Upper lobe of right lung (tissue), 1 donor: Measurements from ENCODE around the gene LGR6. TPM values are rescaled to one million over a fixed set of nuclear protein-coding genes. Genes with fewer than 3 reads are reported as not detected.

Source experiments
- ATAC-seq: fragments of 200-7000 bp; cut with Tn5 transposase; one replicate; pipeline ENCODE4 v1.9.1; 2020; ENCODE audit warnings: mild to moderate bottlenecking, moderate library complexity
- DNase-seq: peaks from one replicate; pipeline ENCODE4 v3.0.0-alpha.2; 2020
- H3K27ac ChIP-seq: fragments of 200-600 bp; one replicate; pipeline ENCODE4 v1.8.0; 2022
- H3K27me3 ChIP-seq: fragments of 200-600 bp; one replicate; pipeline ENCODE4 v1.8.0; 2022; ENCODE audit warnings: mild to moderate bottlenecking
- H3K36me3 ChIP-seq: fragments of 200-600 bp; one replicate; pipeline ENCODE4 v1.8.0; 2022
- H3K4me1 ChIP-seq: fragments of 200-600 bp; one replicate; pipeline ENCODE4 v1.8.0; 2022
- H3K4me3 ChIP-seq: fragments of 200-600 bp; one replicate; pipeline ENCODE4 v1.8.0; 2022; ENCODE audit warnings: mild to moderate bottlenecking
- H3K9me3 ChIP-seq: fragments of 200-600 bp; one replicate; pipeline ENCODE4 v1.8.0; 2022
- CTCF ChIP-seq: fragments of 200-600 bp; IDR thresholded peaks from one replicate; pipeline ENCODE4 v1.8.0; 2022; ENCODE audit warnings: antibody characterized with exemption
- intact Hi-C: fragments of 100-400 bp; cut with DNase I; formaldehyde crosslinking; loops from one replicate; pipeline ENCODE4 v1.11.0; 2022
- total RNA-seq: library from RNA; stranded (reverse); fragmentation: NEBNext Ultra II Directional; extraction: Animal tissue kit (Norgen Biotek cat#: 25700); gene quantifications from one replicate; pipeline ENCODE4 v1.2.1, GENCODE V29; 2021
- donor health status: DM: no; HTN: yes; CAD: no; lungs with severe emphysema.

Gene LGR6
- total RNA-seq, 1 donor from 2014 or later, result 1.8 TPM

DNA sequence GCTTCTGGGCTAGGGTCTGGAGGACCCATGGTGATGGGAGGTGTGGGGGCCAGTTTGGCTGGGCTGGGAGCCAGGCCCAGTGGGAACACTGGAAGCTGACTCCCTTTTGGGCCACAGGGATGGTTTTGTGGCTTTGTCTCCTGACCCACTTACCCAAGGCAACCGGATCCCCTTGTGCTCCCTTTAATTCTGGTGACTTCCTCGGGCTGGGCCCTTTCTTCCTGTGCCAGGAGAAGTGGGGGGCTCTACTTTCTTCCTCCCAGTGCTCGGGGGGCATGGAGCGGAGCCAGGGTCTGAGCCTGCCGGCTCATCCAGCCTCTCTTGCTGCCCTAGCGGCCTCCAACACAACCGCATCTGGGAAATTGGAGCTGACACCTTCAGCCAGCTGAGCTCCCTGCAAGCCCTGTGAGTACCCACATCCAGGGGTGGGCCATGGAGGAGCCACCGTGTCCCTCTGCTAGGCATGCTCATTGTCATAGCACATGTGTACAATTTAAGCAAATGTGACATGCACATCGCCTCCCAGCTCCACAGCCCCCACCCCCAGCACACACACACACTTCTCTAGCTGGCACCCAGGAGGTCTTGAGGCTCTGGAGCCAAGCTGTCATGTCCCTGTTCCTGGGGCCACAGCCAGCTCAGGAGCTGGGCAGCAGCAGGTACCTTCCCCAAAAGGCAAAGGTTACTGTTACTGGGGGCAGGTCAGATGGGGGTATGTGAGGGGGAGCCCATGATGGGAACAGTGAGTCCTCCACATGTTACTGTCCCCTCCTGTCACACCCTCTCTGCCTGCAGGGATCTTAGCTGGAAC is 113.1 kb downstream of the LGR6 start:
- peaks cover under 1% of the 10 kb centered on the region for H3K4me1 ChIP-seq
- no peaks in the 10 kb centered on the region for H3K27me3 ChIP-seq
- H3K9me3 ChIP-seq, result no peaks in the 10 kb centered on the region
- DNase-seq (no peak), ATAC-seq (no peak)
- no peak overlapping the region for H3K4me3 ChIP-seq
- no peaks in the 10 kb centered on the region for H3K36me3 ChIP-seq
- TF ChIP-seq CTCF, result no peak
- H3K27ac ChIP-seq, result no peak overlapping the region
- intact Hi-C loops, result no loop called here

DNA sequence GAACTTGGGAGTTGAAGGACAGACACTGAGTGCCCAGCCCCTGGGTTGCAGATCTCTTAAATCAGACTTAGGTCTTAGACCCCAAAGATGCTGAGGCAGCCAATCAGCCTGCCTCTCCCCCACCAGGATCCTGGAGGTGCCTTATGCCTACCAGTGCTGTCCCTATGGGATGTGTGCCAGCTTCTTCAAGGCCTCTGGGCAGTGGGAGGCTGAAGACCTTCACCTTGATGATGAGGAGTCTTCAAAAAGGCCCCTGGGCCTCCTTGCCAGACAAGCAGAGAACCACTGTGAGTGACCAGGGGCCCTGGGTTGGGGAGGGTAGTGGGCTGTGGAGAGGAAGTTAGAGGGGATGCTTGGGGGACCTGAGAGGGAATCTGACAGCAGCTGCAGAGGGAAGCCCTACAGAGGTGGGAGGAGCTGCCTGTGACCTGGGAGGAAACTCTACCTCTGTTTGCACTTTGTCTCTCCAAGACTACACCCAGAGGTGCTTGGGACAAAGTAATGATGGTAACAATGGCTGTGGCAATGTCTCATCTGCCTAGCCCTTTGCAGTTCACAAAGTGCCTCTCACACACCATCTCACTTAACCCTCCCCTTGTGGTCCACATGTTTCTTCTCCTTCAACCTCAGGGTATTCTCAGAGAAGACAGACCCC is 116.6 kb downstream of the LGR6 start:
- Histone ChIP-seq H3K36me3 (no peaks in the 10 kb centered on the region), H3K27me3 (no peaks in the 10 kb centered on the region), H3K27ac (no peak overlapping the region), H3K4me1 (peaks cover 8% of the 10 kb centered on the region), H3K4me3 (no peak overlapping the region), H3K9me3 (no peaks in the 10 kb centered on the region)
- intact Hi-C loops, result no loop called here
- no peak for ATAC-seq
- no peak for TF ChIP-seq CTCF
- no peak for DNase-seq

DNA sequence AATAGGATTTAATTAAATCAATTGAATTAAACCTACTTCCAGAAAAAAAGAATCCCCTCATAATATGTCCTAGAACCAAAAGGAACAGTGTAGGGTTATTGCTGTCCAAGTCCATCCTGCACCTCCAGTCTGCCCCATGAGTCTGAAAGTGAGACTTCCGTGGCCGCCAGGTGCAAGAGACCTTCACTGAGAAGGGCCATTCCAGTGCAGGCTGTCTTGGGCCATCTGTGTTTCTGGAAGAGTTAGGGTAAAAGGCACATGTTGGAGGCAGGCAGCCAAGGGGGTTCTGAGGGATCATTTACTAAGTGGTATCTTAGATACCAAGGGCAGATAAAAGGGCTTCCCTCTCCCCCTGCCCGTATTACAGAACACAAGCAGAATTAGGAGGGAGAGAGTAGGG is 117.1 kb downstream of the LGR6 start:
- Histone ChIP-seq H3K36me3 (no peaks in the 10 kb centered on the region), H3K9me3 (no peaks in the 10 kb centered on the region), H3K27ac (no peak overlapping the region), H3K4me3 (no peak overlapping the region), H3K27me3 (no peaks in the 10 kb centered on the region), H3K4me1 (peaks cover 8% of the 10 kb centered on the region)
- intact Hi-C loops, result no loop called here
- ATAC-seq, result no peak
- no peak for DNase-seq
- TF ChIP-seq CTCF, result no peak

GRCh38 chr1:202311875-202312635 is 118.5 kb downstream of the LGR6 start:
- no peaks in the 10 kb centered on the region for H3K9me3 ChIP-seq
- H3K4me3 ChIP-seq, result no peak overlapping the region
- no peaks in the 10 kb centered on the region for H3K27me3 ChIP-seq
- no peak overlapping the region for H3K27ac ChIP-seq
- intact Hi-C loops, result no loop called here
- ATAC-seq (no peak), DNase-seq (no peak)
- H3K4me1 ChIP-seq, result peaks cover 8% of the 10 kb centered on the region
- H3K36me3 ChIP-seq, result no peaks in the 10 kb centered on the region
- no peak for TF ChIP-seq CTCF

DNA sequence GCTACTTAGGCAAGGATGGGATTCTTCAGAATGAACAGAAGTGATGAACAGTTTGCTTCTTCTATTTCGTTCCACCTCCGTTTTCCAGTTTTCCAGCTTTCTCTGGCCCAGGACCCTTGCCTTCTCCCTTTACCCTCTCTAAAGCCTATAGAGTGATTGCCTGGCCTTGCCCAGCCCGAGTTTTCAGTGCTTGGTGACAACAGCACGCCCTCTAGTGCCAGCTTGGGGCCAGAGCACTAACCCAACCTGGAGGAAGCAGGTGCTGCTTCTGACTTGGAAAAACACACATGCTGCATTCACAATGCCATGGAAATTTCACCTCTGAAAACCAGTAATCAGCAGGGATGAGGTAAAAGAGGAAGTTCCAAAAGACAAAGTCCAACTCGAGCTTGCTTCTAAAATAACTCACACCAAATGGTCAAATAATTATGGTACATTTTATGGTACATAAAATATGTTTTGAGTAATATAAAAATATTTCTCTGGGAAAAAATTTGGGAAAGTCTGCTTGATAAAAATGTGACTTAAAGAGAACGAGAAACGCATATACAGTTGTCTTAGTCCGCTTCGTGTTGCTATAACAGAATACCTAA is 122.1 kb downstream of the LGR6 start:
- peaks cover 8% of the 10 kb centered on the region for H3K4me1 ChIP-seq

More for the DNA sequence above, 122.1 kb downstream of the LGR6 start:
- intact Hi-C loops, result loop anchor here (5.0 kb wide), 1 partner anchor 128 kb away; no protein-coding TSS in a partner anchor
- H3K4me3 ChIP-seq, result no peak overlapping the region
- TF ChIP-seq CTCF, result peak; percentile 94
- peak; percentile 86 for DNase-seq
- ATAC-seq, result peak; percentile 90
- H3K27ac ChIP-seq, result no peak overlapping the region
- H3K27me3 ChIP-seq, result no peaks in the 10 kb centered on the region
- H3K36me3 ChIP-seq, result no peaks in the 10 kb centered on the region
- no peaks in the 10 kb centered on the region for H3K9me3 ChIP-seq
